Erythroblast (primary cell): Measurements from ENCODE around the gene PLIN1.

Source experiments
- GATA1 ChIP-seq: IDR thresholded peaks from 2 replicates; pipeline ENCODE4 v1.6.1; 2011; ENCODE audit warnings: low read depth, mild to moderate bottlenecking, control low read depth, low read length, moderate library complexity
- POLR2A ChIP-seq: IDR thresholded peaks from 2 replicates; pipeline ENCODE4 v1.6.1; 2011; ENCODE audit warnings: mild to moderate bottlenecking, low read length

DNA sequence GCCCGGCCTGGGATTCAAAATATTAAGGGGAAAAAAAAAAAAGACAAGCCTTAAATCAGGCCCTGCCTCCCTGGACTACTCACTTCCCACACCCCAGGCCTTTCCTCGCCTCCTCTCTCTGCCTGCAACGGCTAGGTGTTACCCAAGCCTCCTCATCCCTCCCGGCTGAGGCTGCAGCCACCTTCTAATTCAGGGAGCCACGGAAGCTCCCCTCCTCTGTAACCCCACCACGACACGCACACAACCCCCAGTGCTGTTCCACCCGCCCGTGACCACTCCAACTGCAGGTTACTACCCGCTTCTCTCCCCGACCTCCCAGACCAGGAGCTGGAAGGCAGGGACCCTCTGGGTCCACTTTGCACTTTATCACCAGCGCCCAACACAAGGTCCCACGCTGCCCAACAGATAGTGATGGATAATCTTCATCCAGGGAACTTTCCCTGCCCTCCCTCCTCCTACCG is 24.8 kb downstream of the PLIN1 start:
- TF ChIP-seq POLR2A (no peak), GATA1 (no peak)
